Natural killer cell treated with Interleukin-12 subunit alpha and Interleukin-12 subunit beta and Interleukin-15 and Interleukin-18, amount 100 ng/mL, for 72 hours (primary cell): ENCODE results near the gene TBL1X. TPM values are rescaled to one million over a fixed set of nuclear protein-coding genes. Genes with fewer than 3 reads are reported as not detected.

Experiments used
- ATAC-seq, 2 donors: fragments of 150-1000 bp; cut with Tn5 transposase in 1 of 2; sonication (Bioruptor Pico), chemical (Tn5 transposase) in 1 of 2; 2 replicates each; pipeline ENCODE4 v1.10.0; 2021
- DNase-seq: peaks from one replicate; pipeline ENCODE4 v3.0.0; 2022; ENCODE audit warnings: low spot score
- H3K27ac Mint-ChIP-seq, 2 donors: 1 replicate in 1 of 2; 2 replicates in 1 of 2; pipeline ENCODE4 v1.8.0; 2022; ENCODE audit warnings: mixed read lengths in 2 of 2, mild to moderate bottlenecking in 1 of 2, moderate library complexity in 1 of 2
- H3K27me3 Mint-ChIP-seq, 2 donors: 1 replicate in 1 of 2; 2 replicates in 1 of 2; pipeline ENCODE4 v1.8.0; 2022; ENCODE audit warnings: mixed read lengths in 2 of 2
- H3K36me3 Mint-ChIP-seq: one replicate; pipeline ENCODE4 v1.8.0; 2022; ENCODE audit warnings: mixed read lengths
- H3K4me1 Mint-ChIP-seq, 2 donors: 1 replicate in 1 of 2; 2 replicates in 1 of 2; pipeline ENCODE4 v1.8.0; 2022; ENCODE audit warnings: low read depth in 2 of 2, mixed read lengths in 2 of 2, mild to moderate bottlenecking in 1 of 2
- H3K4me3 Mint-ChIP-seq: one replicate; pipeline ENCODE4 v1.8.0; 2022; ENCODE audit warnings: mixed read lengths
- H3K9me3 Mint-ChIP-seq: 2 replicates; pipeline ENCODE4 v1.8.0; 2022; ENCODE audit warnings: mixed read lengths
- total RNA-seq, 2 donors: library from RNA; stranded (reverse); gene quantifications; one replicate each; pipeline ENCODE4 v1.2.3, GENCODE V29; 2022

TBL1X gene
- total RNA-seq, 2 donors from 2014 or later = 32.3 to 37.9 TPM

GRCh38 chrX:9493936-9494335 lies 29.1 kb downstream of the TBL1X start:
- H3K27ac Mint-ChIP-seq = no peak overlapping the region
- H3K36me3 Mint-ChIP-seq = no peaks in the 10 kb centered on the region
- ATAC-seq = no peak
- no peak overlapping the region for H3K4me3 Mint-ChIP-seq
- no peaks in the 10 kb centered on the region for H3K27me3 Mint-ChIP-seq
- peaks cover 20 to 27% of the 10 kb centered on the region in 2 donors for H3K4me1 Mint-ChIP-seq
- no peaks in the 10 kb centered on the region for H3K9me3 Mint-ChIP-seq
- DNase-seq = no peak

- H3K36me3 Mint-ChIP-seq = no peaks in the 10 kb centered on the region
- H3K4me3 Mint-ChIP-seq = no peak overlapping the region
- no peak for ATAC-seq
These were observed 29.9 kb downstream of the TBL1X start for GRCh38 chrX:9494771-9495170.

GRCh38 chrX:9495496-9495895 lies 30.6 kb downstream of the TBL1X start:
- Mint-ChIP-seq H3K4me1 (peaks cover 25 to 29% of the 10 kb centered on the region in 2 donors), H3K27ac (no peak overlapping the region), H3K36me3 (no peaks in the 10 kb centered on the region), H3K9me3 (no peaks in the 10 kb centered on the region), H3K4me3 (no peak overlapping the region), H3K27me3 (no peaks in the 10 kb centered on the region)
- ATAC-seq = no peak
- DNase-seq = no peak

More at GRCh38 chrX:9494771-9495170, 29.9 kb downstream of the TBL1X start:
- no peak for DNase-seq
- no peak overlapping the region for H3K27ac Mint-ChIP-seq
- H3K4me1 Mint-ChIP-seq = peaks cover 25 to 32% of the 10 kb centered on the region in 2 donors
- no peaks in the 10 kb centered on the region for H3K9me3 Mint-ChIP-seq
- no peaks in the 10 kb centered on the region for H3K27me3 Mint-ChIP-seq

GRCh38 chrX:9498236-9498635 lies 33.4 kb downstream of the TBL1X start:
- H3K27ac Mint-ChIP-seq = no peak overlapping the region
- no peaks in the 10 kb centered on the region for H3K27me3 Mint-ChIP-seq
- no peak overlapping the region for H3K4me3 Mint-ChIP-seq
- ATAC-seq (peak in 1 of 2 donors; percentile 48), DNase-seq (no peak)
- H3K4me1 Mint-ChIP-seq = peaks cover 15 to 29% of the 10 kb centered on the region in 2 donors
- no peaks in the 10 kb centered on the region for H3K9me3 Mint-ChIP-seq
- H3K36me3 Mint-ChIP-seq = peaks cover 5% of the 10 kb centered on the region

GRCh38 chrX:9500584-9500983 lies 35.7 kb downstream of the TBL1X start:
- Mint-ChIP-seq H3K36me3 (peaks cover 22% of the 10 kb centered on the region), H3K9me3 (no peaks in the 10 kb centered on the region), H3K4me1 (peaks cover 14 to 23% of the 10 kb centered on the region in 2 donors), H3K4me3 (no peak overlapping the region), H3K27ac (no peak overlapping the region), H3K27me3 (no peaks in the 10 kb centered on the region)
- ATAC-seq = no peak
- DNase-seq = no peak

- no peak for DNase-seq
- peak in 1 of 2 donors; percentile 6 for ATAC-seq
- H3K36me3 Mint-ChIP-seq = peaks cover 27% of the 10 kb centered on the region
- H3K9me3 Mint-ChIP-seq = no peaks in the 10 kb centered on the region
- H3K27ac Mint-ChIP-seq = no peak overlapping the region
- H3K27me3 Mint-ChIP-seq = no peaks in the 10 kb centered on the region
- peaks cover 10 to 18% of the 10 kb centered on the region in 2 donors for H3K4me1 Mint-ChIP-seq
- no peak overlapping the region for H3K4me3 Mint-ChIP-seq
These were observed 36.5 kb downstream of the TBL1X start for GRCh38 chrX:9501362-9501761.

GRCh38 chrX:9503261-9503660 lies 38.4 kb downstream of the TBL1X start:
- H3K27me3 Mint-ChIP-seq = no peaks in the 10 kb centered on the region
- DNase-seq (no peak), ATAC-seq (no peak)
- H3K4me3 Mint-ChIP-seq = no peak overlapping the region
- no peak overlapping the region for H3K27ac Mint-ChIP-seq
- peaks cover 27% of the 10 kb centered on the region for H3K36me3 Mint-ChIP-seq
- H3K4me1 Mint-ChIP-seq = peaks cover 10 to 16% of the 10 kb centered on the region in 2 donors
- H3K9me3 Mint-ChIP-seq = no peaks in the 10 kb centered on the region

- Mint-ChIP-seq H3K36me3 (peaks cover 12% of the 10 kb centered on the region), H3K4me1 (peaks cover 11 to 19% of the 10 kb centered on the region in 2 donors), H3K9me3 (peaks cover 4% of the 10 kb centered on the region), H3K4me3 (no peak overlapping the region), H3K27me3 (no peaks in the 10 kb centered on the region), H3K27ac (no peak overlapping the region)
- ATAC-seq (no peak), DNase-seq (no peak)
These were observed 45.5 kb downstream of the TBL1X start for GRCh38 chrX:9510366-9510765.

GRCh38 chrX:9510980-9511379 lies 46.1 kb downstream of the TBL1X start:
- Mint-ChIP-seq H3K4me1 (peaks cover 17 to 26% of the 10 kb centered on the region in 2 donors), H3K36me3 (peaks cover 8% of the 10 kb centered on the region), H3K4me3 (no peak overlapping the region), H3K27ac (no peak overlapping the region), H3K9me3 (peaks cover 4% of the 10 kb centered on the region), H3K27me3 (no peaks in the 10 kb centered on the region)
- ATAC-seq (no peak), DNase-seq (no peak)

GRCh38 chrX:9515489-9515888 lies 50.6 kb downstream of the TBL1X start:
- ATAC-seq (no peak), DNase-seq (no peak)
- Mint-ChIP-seq H3K9me3 (no peaks in the 10 kb centered on the region), H3K36me3 (peaks cover 4% of the 10 kb centered on the region), H3K27ac (peak overlapping the region; percentile 80 to 85), H3K4me3 (peak overlapping the region; percentile 88), H3K27me3 (no peaks in the 10 kb centered on the region), H3K4me1 (peaks cover 32 to 39% of the 10 kb centered on the region in 2 donors)

GRCh38 chrX:9515973-9516538 lies 51.2 kb downstream of the TBL1X start:
- ATAC-seq (peak; percentile 67 to 80), DNase-seq (no peak)
- no peaks in the 10 kb centered on the region for H3K27me3 Mint-ChIP-seq
- peak overlapping the region; percentile 80 to 85 for H3K27ac Mint-ChIP-seq
- peak overlapping the region; percentile 88 for H3K4me3 Mint-ChIP-seq
- peaks cover 33 to 39% of the 10 kb centered on the region in 2 donors for H3K4me1 Mint-ChIP-seq
- H3K9me3 Mint-ChIP-seq = no peaks in the 10 kb centered on the region
- peaks cover 4% of the 10 kb centered on the region for H3K36me3 Mint-ChIP-seq

- Mint-ChIP-seq H3K9me3 (no peaks in the 10 kb centered on the region), H3K4me1 (peaks cover 33 to 39% of the 10 kb centered on the region in 2 donors), H3K4me3 (peak overlapping the region; percentile 88), H3K36me3 (peaks cover 4% of the 10 kb centered on the region), H3K27ac (peak overlapping the region; percentile 80 to 85), H3K27me3 (no peaks in the 10 kb centered on the region)
- ATAC-seq (no peak), DNase-seq (no peak)
These were observed 51.8 kb downstream of the TBL1X start for GRCh38 chrX:9516635-9517034.

- H3K4me3 Mint-ChIP-seq = no peak overlapping the region
- no peak overlapping the region for H3K27ac Mint-ChIP-seq
- no peaks in the 10 kb centered on the region for H3K27me3 Mint-ChIP-seq
- H3K36me3 Mint-ChIP-seq = peaks cover 4% of the 10 kb centered on the region
- H3K4me1 Mint-ChIP-seq = peaks cover 33 to 39% of the 10 kb centered on the region in 2 donors
- ATAC-seq = no peak
- no peaks in the 10 kb centered on the region for H3K9me3 Mint-ChIP-seq
- DNase-seq = no peak
These were observed 53.2 kb downstream of the TBL1X start for GRCh38 chrX:9518051-9518450.

GRCh38 chrX:9518889-9519288 lies 54.0 kb downstream of the TBL1X start:
- no peaks in the 10 kb centered on the region for H3K27me3 Mint-ChIP-seq
- H3K27ac Mint-ChIP-seq = no peak overlapping the region
- peaks cover 4% of the 10 kb centered on the region for H3K36me3 Mint-ChIP-seq
- DNase-seq (no peak), ATAC-seq (no peak)
- H3K4me3 Mint-ChIP-seq = no peak overlapping the region
- no peaks in the 10 kb centered on the region for H3K9me3 Mint-ChIP-seq
- peaks cover 33 to 34% of the 10 kb centered on the region in 2 donors for H3K4me1 Mint-ChIP-seq
